ENCODE measurements around the gene TRAPPC4. TPM values are rescaled to one million over a fixed set of nuclear protein-coding genes. Genes with fewer than 3 reads are reported as not detected.
"Not testable (repeated sequence)": the region's sequence is repeated elsewhere in the genome, so short reads cannot be mapped to it uniquely, and the experiment has no call there.

TRAPPC4 gene
- total RNA-seq, 2 experiments from 2014 or later: 58.6 to 65.0 TPM

GRCh38 chr11:119027561-119028345 lies 9.2 kb downstream of the TRAPPC4 start:
- CTCF ChIA-PET: no interaction called here
- Mint-ChIP-seq H3K27ac (no peak overlapping the region), H3K4me3 (no peak overlapping the region), H3K36me3 (ENCODE audit: low read depth) (peaks cover 37% of the 10 kb centered on the region), H3K27me3 (ENCODE audit: low read depth) (no peaks in the 10 kb centered on the region), H3K9me3 (ENCODE audit: insufficient read depth) (no peaks in the 10 kb centered on the region), H3K4me1 (ENCODE audit: low read depth) (peaks cover 40% of the 10 kb centered on the region)
- ATAC-seq (no peak), DNase-seq (no peak)
- POLR2A ChIA-PET: interaction anchor here (0.6 to 2.7 kb wide), 4 partner anchors 10 to 141 kb away, joined by 3 to 18 read pairs (median 4); partner anchors contain the start of genes RPS25 and TRAPPC4

GRCh38 chr11:119028346-119029068 lies 9.9 kb downstream of the TRAPPC4 start:
- Mint-ChIP-seq H3K27ac (peak overlapping the region; percentile 54), H3K4me1 (ENCODE audit: low read depth) (peaks cover 36% of the 10 kb centered on the region), H3K27me3 (ENCODE audit: low read depth) (no peaks in the 10 kb centered on the region), H3K36me3 (ENCODE audit: low read depth) (peaks cover 31% of the 10 kb centered on the region), H3K4me3 (no peak overlapping the region), H3K9me3 (ENCODE audit: insufficient read depth) (no peaks in the 10 kb centered on the region)
- ChIA-PET CTCF (interaction anchor here (0.7 kb wide), 1 partner anchor 9 kb away, joined by 3 read pairs; no protein-coding TSS in a partner anchor), POLR2A (interaction anchor here (0.6 to 2.7 kb wide), 2 partner anchors 10 to 141 kb away, joined by 4 to 18 read pairs; partner anchors contain the start of genes RPS25 and TRAPPC4)
- ATAC-seq (no peak), DNase-seq (no peak)

GRCh38 chr11:119029069-119029339 lies 10.4 kb downstream of the TRAPPC4 start:
- H3K27me3 Mint-ChIP-seq (ENCODE audit: low read depth): no peaks in the 10 kb centered on the region
- POLR2A ChIA-PET: interaction anchor here (2.9 to 3.2 kb wide), 2 partner anchors 10 to 13 kb away, joined by 9 to 34 read pairs; partner anchors contain the start of genes RPS25 and TRAPPC4
- H3K27ac Mint-ChIP-seq: peak overlapping the region; percentile 54
- H3K36me3 Mint-ChIP-seq (ENCODE audit: low read depth): peaks cover 26% of the 10 kb centered on the region
- DNase-seq: no peak
- H3K9me3 Mint-ChIP-seq (ENCODE audit: insufficient read depth): no peaks in the 10 kb centered on the region
- peaks cover 32% of the 10 kb centered on the region for H3K4me1 Mint-ChIP-seq (ENCODE audit: low read depth)
- H3K4me3 Mint-ChIP-seq: peak overlapping the region; percentile 65
- CTCF ChIA-PET: interaction anchor here (0.7 to 3.0 kb wide), 2 partner anchors 9 to 39 kb away, joined by 3 to 12 read pairs; partner anchors contain the start of gene VPS11
- no peak for ATAC-seq

DNA sequence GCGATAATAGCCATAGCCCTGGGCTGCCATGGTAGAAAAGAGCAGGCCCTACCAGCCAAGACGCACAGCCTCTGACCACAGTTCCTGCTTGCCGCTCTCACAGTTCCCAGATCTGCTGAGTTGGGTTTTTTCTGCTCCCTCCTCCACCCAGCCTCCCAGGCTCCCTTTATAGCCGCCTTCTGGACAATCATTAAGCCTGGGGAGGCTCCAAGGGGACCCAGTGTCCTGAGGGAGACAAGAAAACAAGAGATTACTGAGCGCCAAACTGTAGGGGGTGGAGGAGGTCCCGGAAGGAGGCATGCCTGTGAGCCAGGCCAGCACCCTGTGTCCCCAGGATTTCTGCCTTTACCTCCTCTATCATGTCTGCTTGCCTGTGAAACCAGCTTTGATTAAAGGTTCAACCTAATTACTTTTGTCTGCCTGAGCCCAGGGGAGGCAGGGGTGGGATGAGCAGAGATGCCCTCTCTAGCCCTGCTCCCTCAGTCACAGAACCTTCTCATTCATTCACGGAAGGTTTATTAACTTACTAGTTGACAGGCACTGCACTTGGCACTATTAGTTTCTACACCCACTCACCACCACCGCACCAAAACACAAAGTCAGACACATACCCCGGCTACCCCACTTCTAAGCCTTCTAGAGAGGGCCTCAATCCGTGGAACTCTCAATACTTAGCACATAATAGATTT lies 10.9 kb downstream of the TRAPPC4 start:
- ChIA-PET CTCF (interaction anchor here (0.5 to 3.0 kb wide), 5 partner anchors 11 to 62 kb away, joined by 3 to 12 read pairs (median 6); partner anchors contain the start of genes CENATAC, RPS25, TRAPPC4 and VPS11), POLR2A (interaction anchor here (0.5 to 3.2 kb wide), 6 partner anchors 10 to 65 kb away, joined by 3 to 34 read pairs (median 7); partner anchors contain the start of genes CENATAC, RPS25, TRAPPC4 and VPS11)
- no peaks in the 10 kb centered on the region for H3K9me3 Mint-ChIP-seq (ENCODE audit: insufficient read depth)
- DNase-seq: no peak
- peaks cover 27% of the 10 kb centered on the region for H3K4me1 Mint-ChIP-seq (ENCODE audit: low read depth)
- H3K4me3 Mint-ChIP-seq: peak overlapping the region; percentile 65
- peak; percentile 1 for ATAC-seq
- H3K27me3 Mint-ChIP-seq (ENCODE audit: low read depth): no peaks in the 10 kb centered on the region
- H3K27ac Mint-ChIP-seq: peak overlapping the region; percentile 54
- H3K36me3 Mint-ChIP-seq (ENCODE audit: low read depth): peaks cover 21% of the 10 kb centered on the region

- Mint-ChIP-seq H3K27ac (peak overlapping the region; percentile 54), H3K36me3 (ENCODE audit: low read depth) (peaks cover 18% of the 10 kb centered on the region), H3K27me3 (ENCODE audit: low read depth) (no peaks in the 10 kb centered on the region), H3K4me1 (ENCODE audit: low read depth) (peaks cover 24% of the 10 kb centered on the region), H3K9me3 (ENCODE audit: insufficient read depth) (no peaks in the 10 kb centered on the region), H3K4me3 (peak overlapping the region; percentile 65)
- DNase-seq: peak; percentile 26
- ChIA-PET POLR2A (interaction anchor here (0.5 to 3.2 kb wide), 6 partner anchors 11 to 65 kb away, joined by 3 to 34 read pairs (median 7); partner anchors contain the start of genes CENATAC, RPS25, TRAPPC4 and VPS11), CTCF (interaction anchor here (0.5 to 3.0 kb wide), 9 partner anchors 11 to 177 kb away, joined by 3 to 12 read pairs (median 7); partner anchors contain the start of genes CBL, CENATAC, HYOU1 and RPS25)
- peak; percentile 5 for ATAC-seq
Observed at GRCh38 chr11:119030029-119030328, 11.4 kb downstream of the TRAPPC4 start.

DNA sequence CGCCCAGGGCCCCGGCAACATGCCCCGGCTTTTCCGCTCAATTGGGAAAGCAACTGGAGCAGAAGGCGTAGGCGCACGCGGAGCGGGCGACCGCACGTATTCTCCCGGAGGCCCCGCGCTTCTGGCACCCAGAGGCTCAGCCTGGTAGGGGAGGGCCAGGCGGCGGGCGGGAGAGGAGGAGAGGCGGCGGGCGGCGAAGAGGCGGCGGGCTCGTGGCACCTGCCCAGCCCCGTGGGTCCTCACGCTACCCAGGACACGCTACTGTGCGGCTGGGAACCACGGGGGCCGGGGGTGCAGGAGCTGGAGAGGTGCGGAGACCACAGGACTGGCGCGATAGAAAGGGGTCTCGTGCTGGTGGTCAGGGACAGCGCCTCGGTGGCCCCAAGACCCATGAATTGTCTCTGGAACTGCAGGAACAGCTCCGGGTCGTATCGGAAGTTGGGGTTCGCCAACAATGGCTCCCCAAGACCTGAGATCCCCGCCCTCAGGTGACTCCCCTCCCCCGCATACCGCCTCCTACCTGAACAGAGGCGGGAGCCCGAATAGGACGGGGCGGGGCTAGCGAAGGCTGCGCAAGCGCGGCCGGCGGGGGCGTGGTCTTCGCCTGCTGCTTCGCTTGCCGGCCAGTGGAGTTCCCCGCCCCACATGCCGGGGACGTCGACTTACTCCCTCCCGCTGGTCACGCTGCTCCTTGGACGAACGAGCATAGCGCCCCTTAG lies 11.9 kb downstream of the TRAPPC4 start, which contains the start of gene SLC37A4:
Gene SLC37A4 (minus strand): TSS at position 549 of the 719 bp plus-strand sequence.
- Mint-ChIP-seq H3K27ac (peak within 1 kb of the TSS; percentile 88), H3K27me3 (ENCODE audit: low read depth) (no peaks in the 10 kb centered on the region)

DNA sequence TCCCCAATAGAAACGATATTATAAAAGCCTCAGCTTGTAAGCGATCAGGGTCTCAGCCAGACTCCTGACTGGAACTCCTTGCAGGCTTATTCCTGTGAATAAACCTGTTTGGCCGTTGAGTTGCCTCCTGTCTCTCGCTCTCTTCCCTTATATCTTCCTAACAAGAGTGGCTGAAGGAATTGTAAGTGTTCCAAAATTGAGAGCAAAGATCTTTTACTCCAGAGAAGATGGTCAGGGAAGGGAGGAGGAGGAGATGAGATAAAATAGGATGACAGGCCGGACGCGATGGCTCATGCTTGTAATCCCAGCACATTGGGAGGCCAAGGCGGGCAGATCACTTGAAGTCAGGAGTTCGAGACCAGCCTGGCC lies 13.3 kb downstream of the TRAPPC4 start:
- H3K27me3 Mint-ChIP-seq (ENCODE audit: low read depth): no peaks in the 10 kb centered on the region
- ChIA-PET POLR2A (interaction anchor here (2.5 to 3.2 kb wide), 3 partner anchors 13 to 34 kb away, joined by 9 to 34 read pairs (median 10); partner anchors contain the start of genes CENATAC, RPS25 and TRAPPC4), CTCF (interaction anchor here (0.7 to 3.0 kb wide), 13 partner anchors 9 to 252 kb away, joined by 3 to 12 read pairs (median 6); partner anchors contain the start of genes CBL, HYOU1, RPS25 and TRAPPC4)
- no peak for DNase-seq
- H3K4me1 Mint-ChIP-seq (ENCODE audit: low read depth): peaks cover 19% of the 10 kb centered on the region
- no peak overlapping the region for H3K4me3 Mint-ChIP-seq
- peaks cover 9% of the 10 kb centered on the region for H3K36me3 Mint-ChIP-seq (ENCODE audit: low read depth)
- no peaks in the 10 kb centered on the region for H3K9me3 Mint-ChIP-seq (ENCODE audit: insufficient read depth)
- no peak overlapping the region for H3K27ac Mint-ChIP-seq
- no peak for ATAC-seq

More for the DNA sequence above, 11.9 kb downstream of the TRAPPC4 start, which contains the start of gene SLC37A4:
- CTCF ChIA-PET: interaction anchor here (0.9 to 3.0 kb wide), 10 partner anchors 8 to 176 kb away, joined by 3 to 12 read pairs (median 7); partner anchors contain the start of genes CBL, CENATAC, HYOU1 and RPS25
- H3K4me1 Mint-ChIP-seq (ENCODE audit: low read depth): peaks cover 19% of the 10 kb centered on the region
- POLR2A ChIA-PET: interaction anchor here (1.0 to 3.2 kb wide), 5 partner anchors 11 to 64 kb away, joined by 4 to 34 read pairs (median 9); partner anchors contain the start of genes CENATAC, RPS25, TRAPPC4 and VPS11
- peaks cover 13% of the 10 kb centered on the region for H3K36me3 Mint-ChIP-seq (ENCODE audit: low read depth)
- peak within 1 kb of the TSS; percentile 65 for H3K4me3 Mint-ChIP-seq
- DNase-seq (peak; percentile 99), ATAC-seq (peak; percentile 95)
- no peaks in the 10 kb centered on the region for H3K9me3 Mint-ChIP-seq (ENCODE audit: insufficient read depth)

DNA sequence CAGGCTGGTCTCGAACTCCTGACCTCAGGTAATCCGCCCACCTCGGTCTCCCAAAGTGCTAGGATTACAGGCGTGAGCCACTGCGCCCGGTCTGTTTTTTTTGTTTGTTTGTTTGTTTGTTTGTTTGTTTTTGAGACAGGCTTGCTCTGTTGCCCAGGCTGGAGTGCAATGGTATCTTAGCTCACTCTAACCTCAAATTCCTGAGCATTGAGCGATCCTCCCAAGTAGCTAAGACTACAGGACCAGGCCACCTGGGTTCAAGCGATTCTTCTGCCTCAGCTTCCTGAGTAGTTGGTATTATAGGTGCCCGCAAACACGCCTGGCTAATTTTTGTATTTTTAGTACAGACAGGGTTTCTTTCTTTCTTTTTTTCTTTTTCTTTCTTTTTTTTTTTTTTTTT lies 14.9 kb downstream of the TRAPPC4 start:
- H3K4me1 Mint-ChIP-seq (ENCODE audit: low read depth): peaks cover 19% of the 10 kb centered on the region
- H3K27ac Mint-ChIP-seq; H3K27me3 Mint-ChIP-seq (ENCODE audit: low read depth); H3K4me3 Mint-ChIP-seq; ATAC-seq; DNase-seq; POLR2A ChIA-PET; H3K9me3 Mint-ChIP-seq (ENCODE audit: insufficient read depth); H3K36me3 Mint-ChIP-seq (ENCODE audit: low read depth): not testable (repeated sequence)
- CTCF ChIA-PET: interaction anchor here (0.6 to 1.3 kb wide), 5 partner anchors 18 to 34 kb away, joined by 3 read pairs; partner anchors contain the start of gene VPS11

DNA sequence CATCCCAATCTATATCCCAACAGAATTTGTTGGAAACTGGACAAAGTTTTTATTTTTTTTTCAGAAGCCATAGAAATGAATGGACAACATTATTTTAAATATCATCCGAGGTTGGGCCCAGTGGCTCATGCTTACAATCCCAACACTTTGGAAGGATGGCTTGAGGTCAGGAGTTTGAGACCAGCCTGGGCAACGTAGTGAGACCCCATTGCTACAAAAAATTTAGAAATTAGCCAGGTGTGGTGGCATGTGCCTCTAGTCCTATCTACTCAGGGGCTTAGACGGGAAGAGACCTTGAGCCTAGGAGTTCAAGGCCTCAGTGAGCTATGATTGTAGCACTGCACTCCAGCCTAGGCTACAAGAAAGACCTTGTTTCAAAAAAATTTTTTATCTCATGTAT lies 16.2 kb downstream of the TRAPPC4 start:
- Mint-ChIP-seq H3K27ac (no peak overlapping the region), H3K9me3 (ENCODE audit: insufficient read depth) (no peaks in the 10 kb centered on the region), H3K4me3 (no peak overlapping the region), H3K4me1 (ENCODE audit: low read depth) (peaks cover 6% of the 10 kb centered on the region), H3K36me3 (ENCODE audit: low read depth) (no peaks in the 10 kb centered on the region), H3K27me3 (ENCODE audit: low read depth) (peaks cover 5% of the 10 kb centered on the region)
- ChIA-PET CTCF (no interaction called here), POLR2A (no interaction called here)
- ATAC-seq (no peak), DNase-seq (no peak)

DNA sequence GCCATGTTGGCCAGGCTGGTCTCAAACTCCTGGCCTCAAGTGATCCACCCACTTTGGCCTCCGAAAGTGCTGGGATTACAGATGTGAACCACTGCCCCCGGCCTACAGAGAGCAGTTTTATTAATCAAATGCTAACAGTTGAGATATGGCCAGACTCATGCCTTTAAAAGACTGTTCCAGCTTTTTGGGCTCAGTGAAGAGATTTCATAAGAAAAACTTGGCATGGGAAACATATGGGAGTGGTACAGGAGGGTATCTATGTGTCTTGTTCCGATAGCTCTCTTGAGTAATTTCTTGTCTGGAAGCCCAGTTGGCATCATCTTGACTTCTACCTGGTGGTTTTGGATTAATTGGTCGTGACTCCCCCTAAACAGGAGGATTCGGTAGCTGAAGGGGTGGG lies 20.3 kb downstream of the TRAPPC4 start:
- Mint-ChIP-seq H3K4me3 (no peak overlapping the region), H3K4me1 (ENCODE audit: low read depth) (no peaks in the 10 kb centered on the region), H3K36me3 (ENCODE audit: low read depth) (no peaks in the 10 kb centered on the region), H3K9me3 (ENCODE audit: insufficient read depth) (no peaks in the 10 kb centered on the region), H3K27me3 (ENCODE audit: low read depth) (peaks cover 5% of the 10 kb centered on the region), H3K27ac (no peak overlapping the region)
- CTCF ChIA-PET: no interaction called here
- no peak for ATAC-seq
- no peak for DNase-seq
- POLR2A ChIA-PET: no interaction called here
